Transverse colon (tissue), 3 donors: ENCODE results near the gene MTFR2.

ENCODE experiments used
- CTCF ChIP-seq, 5 experiments: fragments of 200-600 bp in 3 of 5; fragments of 450-650 bp in 2 of 5; sonication (generic) in 3 of 5; IDR thresholded peaks; 1 replicate in 2 of 5; 2 replicates in 3 of 5; pipeline ENCODE4 v1.5.1; 2016 to 2017; ENCODE audit warnings: antibody characterized with exemption in 5 of 5, inconsistent platforms in 3 of 5, mild to moderate bottlenecking in 2 of 5, moderate library complexity in 1 of 5
- EP300 ChIP-seq: sonication (generic); formaldehyde crosslinking; IDR thresholded peaks from one replicate; pipeline ENCODE4 v1.6.1; 2017; ENCODE audit warnings: antibody characterized with exemption, low read depth
- POLR2A ChIP-seq: fragments of 450-650 bp; IDR thresholded peaks from one replicate; pipeline ENCODE4 v1.6.1; 2016; ENCODE audit warnings: antibody characterized with exemption, mild to moderate bottlenecking, moderate library complexity

GRCh38 chr6:136249336-136249735 lies 775 bp downstream of the MTFR2 start:
- TF ChIP-seq POLR2A (no peak), CTCF (IDR thresholded peaks at IDR 0.05) (no peak), EP300 (no peak)
